ENCODE measurements around the gene PIR.

DNA sequence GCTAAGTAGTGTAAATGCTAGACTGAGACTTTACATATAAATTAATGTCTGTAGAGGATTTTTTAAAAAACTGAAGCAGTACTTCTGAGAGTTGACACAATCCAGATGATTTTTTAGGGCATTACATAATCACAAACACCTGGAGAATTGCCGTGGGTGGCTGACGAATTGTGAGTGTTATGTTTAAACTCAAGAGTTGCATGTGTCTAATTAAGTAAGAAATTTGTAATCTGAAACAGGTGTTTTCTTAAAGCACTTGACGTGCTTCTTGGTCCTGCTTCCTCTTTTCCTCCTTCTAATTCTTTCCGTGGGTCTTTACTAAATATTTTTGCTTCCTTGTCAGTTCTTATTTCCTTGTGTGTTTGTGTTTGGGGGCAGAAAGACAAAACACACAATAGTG lies 27.8 kb downstream of the PIR start:
- TF ChIP-seq, protein P1, sequence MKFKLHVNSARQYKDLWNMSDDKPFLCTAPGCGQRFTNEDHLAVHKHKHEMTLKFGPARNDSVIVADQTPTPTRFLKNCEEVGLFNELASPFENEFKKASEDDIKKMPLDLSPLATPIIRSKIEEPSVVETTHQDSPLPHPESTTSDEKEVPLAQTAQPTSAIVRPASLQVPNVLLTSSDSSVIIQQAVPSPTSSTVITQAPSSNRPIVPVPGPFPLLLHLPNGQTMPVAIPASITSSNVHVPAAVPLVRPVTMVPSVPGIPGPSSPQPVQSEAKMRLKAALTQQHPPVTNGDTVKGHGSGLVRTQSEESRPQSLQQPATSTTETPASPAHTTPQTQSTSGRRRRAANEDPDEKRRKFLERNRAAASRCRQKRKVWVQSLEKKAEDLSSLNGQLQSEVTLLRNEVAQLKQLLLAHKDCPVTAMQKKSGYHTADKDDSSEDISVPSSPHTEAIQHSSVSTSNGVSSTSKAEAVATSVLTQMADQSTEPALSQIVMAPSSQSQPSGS (CRISPR knock-in tag; IDR thresholded peaks at IDR 0.05), result no peak
- TF ChIP-seq, protein P2, sequence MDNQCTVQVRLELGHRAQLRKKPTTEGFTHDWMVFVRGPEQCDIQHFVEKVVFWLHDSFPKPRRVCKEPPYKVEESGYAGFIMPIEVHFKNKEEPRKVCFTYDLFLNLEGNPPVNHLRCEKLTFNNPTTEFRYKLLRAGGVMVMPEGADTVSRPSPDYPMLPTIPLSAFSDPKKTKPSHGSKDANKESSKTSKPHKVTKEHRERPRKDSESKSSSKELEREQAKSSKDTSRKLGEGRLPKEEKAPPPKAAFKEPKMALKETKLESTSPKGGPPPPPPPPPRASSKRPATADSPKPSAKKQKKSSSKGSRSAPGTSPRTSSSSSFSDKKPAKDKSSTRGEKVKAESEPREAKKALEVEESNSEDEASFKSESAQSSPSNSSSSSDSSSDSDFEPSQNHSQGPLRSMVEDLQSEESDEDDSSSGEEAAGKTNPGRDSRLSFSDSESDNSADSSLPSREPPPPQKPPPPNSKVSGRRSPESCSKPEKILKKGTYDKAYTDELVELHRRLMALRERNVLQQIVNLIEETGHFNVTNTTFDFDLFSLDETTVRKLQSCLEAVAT (IDR thresholded peaks at IDR 0.05), result no peak
- no peak for TF ChIP-seq CHD2 (IDR thresholded peaks at IDR 0.05; ENCODE audit: low read depth, low read length)
- TF ChIP-seq, protein P3, sequence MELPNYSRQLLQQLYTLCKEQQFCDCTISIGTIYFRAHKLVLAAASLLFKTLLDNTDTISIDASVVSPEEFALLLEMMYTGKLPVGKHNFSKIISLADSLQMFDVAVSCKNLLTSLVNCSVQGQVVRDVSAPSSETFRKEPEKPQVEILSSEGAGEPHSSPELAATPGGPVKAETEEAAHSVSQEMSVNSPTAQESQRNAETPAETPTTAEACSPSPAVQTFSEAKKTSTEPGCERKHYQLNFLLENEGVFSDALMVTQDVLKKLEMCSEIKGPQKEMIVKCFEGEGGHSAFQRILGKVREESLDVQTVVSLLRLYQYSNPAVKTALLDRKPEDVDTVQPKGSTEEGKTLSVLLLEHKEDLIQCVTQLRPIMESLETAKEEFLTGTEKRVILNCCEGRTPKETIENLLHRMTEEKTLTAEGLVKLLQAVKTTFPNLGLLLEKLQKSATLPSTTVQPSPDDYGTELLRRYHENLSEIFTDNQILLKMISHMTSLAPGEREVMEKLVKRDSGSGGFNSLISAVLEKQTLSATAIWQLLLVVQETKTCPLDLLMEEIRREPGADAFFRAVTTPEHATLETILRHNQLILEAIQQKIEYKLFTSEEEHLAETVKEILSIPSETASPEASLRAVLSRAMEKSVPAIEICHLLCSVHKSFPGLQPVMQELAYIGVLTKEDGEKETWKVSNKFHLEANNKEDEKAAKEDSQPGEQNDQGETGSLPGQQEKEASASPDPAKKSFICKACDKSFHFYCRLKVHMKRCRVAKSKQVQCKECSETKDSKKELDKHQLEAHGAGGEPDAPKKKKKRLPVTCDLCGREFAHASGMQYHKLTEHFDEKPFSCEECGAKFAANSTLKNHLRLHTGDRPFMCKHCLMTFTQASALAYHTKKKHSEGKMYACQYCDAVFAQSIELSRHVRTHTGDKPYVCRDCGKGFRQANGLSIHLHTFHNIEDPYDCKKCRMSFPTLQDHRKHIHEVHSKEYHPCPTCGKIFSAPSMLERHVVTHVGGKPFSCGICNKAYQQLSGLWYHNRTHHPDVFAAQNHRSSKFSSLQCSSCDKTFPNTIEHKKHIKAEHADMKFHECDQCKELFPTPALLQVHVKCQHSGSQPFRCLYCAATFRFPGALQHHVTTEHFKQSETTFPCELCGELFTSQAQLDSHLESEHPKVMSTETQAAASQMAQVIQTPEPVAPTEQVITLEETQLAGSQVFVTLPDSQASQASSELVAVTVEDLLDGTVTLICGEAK (IDR thresholded peaks at IDR 0.05), result no peak
- TF ChIP-seq, protein P3 (CRISPR knock-in tag; IDR thresholded peaks at IDR 0.05), result no peak
- no peak for TF ChIP-seq YY1 (IDR thresholded peaks at IDR 0.05; ENCODE audit: borderline replicate concordance in 1 of 3, control insufficient read depth in 1 of 3, extremely low read depth in 1 of 3, insufficient read depth in 3 of 3, insufficient read length in 1 of 3, insufficient replicate concordance in 2 of 3, low read depth in 1 of 3, low read length in 2 of 3)
- TF ChIP-seq MAFG (tag; conservative IDR thresholded peaks at IDR 0.05), result no peak
- TF ChIP-seq, protein P4, sequence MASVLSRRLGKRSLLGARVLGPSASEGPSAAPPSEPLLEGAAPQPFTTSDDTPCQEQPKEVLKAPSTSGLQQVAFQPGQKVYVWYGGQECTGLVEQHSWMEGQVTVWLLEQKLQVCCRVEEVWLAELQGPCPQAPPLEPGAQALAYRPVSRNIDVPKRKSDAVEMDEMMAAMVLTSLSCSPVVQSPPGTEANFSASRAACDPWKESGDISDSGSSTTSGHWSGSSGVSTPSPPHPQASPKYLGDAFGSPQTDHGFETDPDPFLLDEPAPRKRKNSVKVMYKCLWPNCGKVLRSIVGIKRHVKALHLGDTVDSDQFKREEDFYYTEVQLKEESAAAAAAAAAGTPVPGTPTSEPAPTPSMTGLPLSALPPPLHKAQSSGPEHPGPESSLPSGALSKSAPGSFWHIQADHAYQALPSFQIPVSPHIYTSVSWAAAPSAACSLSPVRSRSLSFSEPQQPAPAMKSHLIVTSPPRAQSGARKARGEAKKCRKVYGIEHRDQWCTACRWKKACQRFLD (CRISPR knock-in tag; IDR thresholded peaks at IDR 0.05), result no peak
- TF ChIP-seq ZBTB17 (CRISPR knock-in tag; IDR thresholded peaks at IDR 0.05), result no peak
- no peak for TF ChIP-seq ZC3H8 (IDR thresholded peaks at IDR 0.05)
- TF ChIP-seq RBBP5 (IDR thresholded peaks at IDR 0.05; ENCODE audit: borderline replicate concordance, insufficient read depth, low read length, poor library complexity, severe bottlenecking), result no peak
- TF ChIP-seq FOXK2 (conservative IDR thresholded peaks at IDR 0.05 in 1 of 2, IDR thresholded peaks at IDR 0.05 in 1 of 2; ENCODE audit: low read depth in 2 of 2), result no peak
- no peak for TF ChIP-seq POLR2A (conservative IDR thresholded peaks at IDR 0.05)
- no peak for TF ChIP-seq BHLHE40 (IDR thresholded peaks at IDR 0.05; ENCODE audit: low read length)
- TF ChIP-seq, protein P5, sequence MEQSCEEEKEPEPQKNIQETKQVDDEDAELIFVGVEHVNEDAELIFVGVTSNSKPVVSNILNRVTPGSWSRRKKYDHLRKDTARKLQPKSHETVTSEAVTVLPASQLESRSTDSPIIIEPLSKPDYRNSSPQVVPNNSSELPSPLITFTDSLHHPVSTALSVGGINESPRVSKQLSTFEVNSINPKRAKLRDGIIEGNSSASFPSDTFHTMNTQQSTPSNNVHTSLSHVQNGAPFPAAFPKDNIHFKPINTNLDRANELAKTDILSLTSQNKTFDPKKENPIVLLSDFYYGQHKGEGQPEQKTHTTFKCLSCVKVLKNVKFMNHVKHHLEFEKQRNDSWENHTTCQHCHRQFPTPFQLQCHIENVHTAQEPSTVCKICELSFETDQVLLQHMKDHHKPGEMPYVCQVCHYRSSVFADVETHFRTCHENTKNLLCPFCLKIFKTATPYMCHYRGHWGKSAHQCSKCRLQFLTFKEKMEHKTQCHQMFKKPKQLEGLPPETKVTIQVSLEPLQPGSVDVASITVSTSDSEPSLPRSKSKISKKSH (CRISPR knock-in tag; IDR thresholded peaks at IDR 0.05), result no peak
